ENCODE data around the gene PRM3.

PRM3 gene

GRCh38 chr16:11258553-11259492, 14.6 kb downstream of the PRM3 start:
- no peak for DNase-seq

- DNase-seq = peak; percentile 61 to 82 (median 74)
These were observed 16.1 kb downstream of the PRM3 start for GRCh38 chr16:11257131-11257938.

- DNase-seq = peak; percentile 40 to 67 (median 60)
These were observed 16.7 kb downstream of the PRM3 start for GRCh38 chr16:11256661-11257130.

GRCh38 chr16:11255737-11256660, 17.4 kb downstream of the PRM3 start, which contains the start of gene SOCS1:
SOCS1 (minus strand) TSS chr16:11256204; CDS start chr16:11255478, 726 bp downstream.
- peak; percentile 81 to 84 (median 83) for DNase-seq

GRCh38 chr16:11254913-11255736, 18.3 kb downstream of the PRM3 start:
- peak; percentile 46 to 71 (median 51) for DNase-seq

GRCh38 chr16:11253995-11254912, 19.2 kb downstream of the PRM3 start:
- no peak for DNase-seq

GRCh38 chr16:11253009-11253994, 20.1 kb downstream of the PRM3 start:
- no peak for DNase-seq

- no peak for DNase-seq
These were observed 20.9 kb downstream of the PRM3 start for GRCh38 chr16:11252482-11252931.

- DNase-seq = no peak
These were observed 21.6 kb downstream of the PRM3 start for GRCh38 chr16:11251525-11252481.

- DNase-seq = no peak
These were observed 22.5 kb downstream of the PRM3 start for GRCh38 chr16:11250786-11251524.

GRCh38 chr16:11250091-11250785, 23.2 kb downstream of the PRM3 start:
- DNase-seq = peak in 1 of 3 experiments; percentile 51

- no peak for DNase-seq
These were observed 24.0 kb downstream of the PRM3 start for GRCh38 chr16:11249233-11250061.

GRCh38 chr16:11248133-11248532, 25.3 kb downstream of the PRM3 start:
- DNase-seq = peak in 1 of 3 experiments; percentile 3

GRCh38 chr16:11245988-11246387, 27.4 kb downstream of the PRM3 start:
- DNase-seq = no peak

GRCh38 chr16:11245222-11245737, 28.1 kb downstream of the PRM3 start:
- no peak for DNase-seq
